GM18502 (cell line): ENCODE measurements around the gene FOXJ3.

ENCODE experiments used
- ATAC-seq: cut with Tn5 transposase; IDR thresholded peaks from one replicate; pipeline ENCODE4 v1.9.1; 2021; ENCODE audit warnings: mild to moderate bottlenecking; ENCODE audit not compliant: unreplicated experiment, poor library complexity

The FOXJ3 gene

GRCh38 chr1:42335050-42335808 lies at the start of gene FOXJ3:
Gene FOXJ3 (minus strand): TSS chr1:42335235. CDS start chr1:42311093, 24,142 bp downstream.
- ATAC-seq, result peak; percentile 74

GRCh38 chr1:42381280-42381673 lies 46.2 kb upstream of the FOXJ3 start:
- ATAC-seq, result no peak

- ATAC-seq, result peak; percentile 91
Observed at GRCh38 chr1:42380586-42381279, 45.7 kb upstream of the FOXJ3 start, which contains the start of gene RIMKLA. Gene RIMKLA (plus strand): TSS chr1:42380792. CDS start chr1:42380935, 143 bp downstream.

- peak; percentile 35 for ATAC-seq
Observed at GRCh38 chr1:42379794-42380585, 45.0 kb upstream of the FOXJ3 start.

GRCh38 chr1:42372796-42373195 lies 37.8 kb upstream of the FOXJ3 start:
- no peak for ATAC-seq

- ATAC-seq, result no peak
Observed at GRCh38 chr1:42370876-42371549, 36.0 kb upstream of the FOXJ3 start.

GRCh38 chr1:42369471-42369870 lies 34.4 kb upstream of the FOXJ3 start:
- ATAC-seq, result no peak

GRCh38 chr1:42368096-42368795 lies 33.2 kb upstream of the FOXJ3 start:
- ATAC-seq, result no peak

- no peak for ATAC-seq
Observed at GRCh38 chr1:42365118-42365517, 30.1 kb upstream of the FOXJ3 start.

- ATAC-seq, result no peak
Observed at GRCh38 chr1:42364542-42364941, 29.5 kb upstream of the FOXJ3 start.

- ATAC-seq, result no peak
Observed at GRCh38 chr1:42364089-42364488, 29.1 kb upstream of the FOXJ3 start.

GRCh38 chr1:42359466-42359865 lies 24.4 kb upstream of the FOXJ3 start:
- ATAC-seq, result no peak

GRCh38 chr1:42358791-42359190 lies 23.8 kb upstream of the FOXJ3 start:
- ATAC-seq, result no peak

GRCh38 chr1:42350086-42350485 lies 15.1 kb upstream of the FOXJ3 start:
- no peak for ATAC-seq

GRCh38 chr1:42348498-42348897 lies 13.5 kb upstream of the FOXJ3 start:
- ATAC-seq, result no peak

- no peak for ATAC-seq
Observed at GRCh38 chr1:42343049-42343448, 8.0 kb upstream of the FOXJ3 start.

GRCh38 chr1:42340901-42341300 lies 5.9 kb upstream of the FOXJ3 start:
- no peak for ATAC-seq

- no peak for ATAC-seq
Observed at GRCh38 chr1:42340093-42340492, 5.1 kb upstream of the FOXJ3 start.

- ATAC-seq, result no peak
Observed at GRCh38 chr1:42336978-42337377, 1.9 kb upstream of the FOXJ3 start.
